Neuronal stem cell (in vitro differentiated cells): ENCODE measurements around the gene ADGRF1.
A peak's percentile ranks its signal among the peaks of the same experiment; 100 is the strongest.

Experiments
- DNase-seq: peaks from one replicate; pipeline ENCODE4 v3.0.0-alpha.2; 2013; ENCODE audit warnings: low spot score
- H2AFZ ChIP-seq: one replicate; pipeline ENCODE4 v1.6.1; 2013; ENCODE audit warnings: mild to moderate bottlenecking, low read length, inconsistent platforms
- H2AK5ac ChIP-seq: 2 replicates; pipeline ENCODE4 v1.6.1; 2013; ENCODE audit warnings: low read depth, mild to moderate bottlenecking, inconsistent platforms, low read length, moderate library complexity, mixed read lengths
- H2BK120ac ChIP-seq: 2 replicates; pipeline ENCODE4 v1.6.1; 2013; ENCODE audit warnings: low read depth, mild to moderate bottlenecking, inconsistent platforms, low read length, moderate library complexity, mixed read lengths
- H2BK12ac ChIP-seq: one replicate; pipeline ENCODE4 v1.6.1; 2013; ENCODE audit warnings: low read length, inconsistent platforms
- H2BK15ac ChIP-seq: 2 replicates; pipeline ENCODE4 v1.6.1; 2013; ENCODE audit warnings: mild to moderate bottlenecking, low read length, inconsistent platforms, mixed read lengths
- H2BK5ac ChIP-seq: one replicate; pipeline ENCODE4 v1.6.1; 2013; ENCODE audit warnings: inconsistent platforms, mild to moderate bottlenecking, low read length, moderate library complexity
- H3K14ac ChIP-seq: one replicate; pipeline ENCODE4 v1.6.1; 2013; ENCODE audit warnings: low read length, inconsistent platforms
- H3K18ac ChIP-seq: 2 replicates; pipeline ENCODE4 v1.6.1; 2013; ENCODE audit warnings: low read length, inconsistent platforms
- H3K23ac ChIP-seq: 2 replicates; pipeline ENCODE4 v1.6.1; 2013; ENCODE audit warnings: low read depth, mild to moderate bottlenecking, mixed read lengths, low read length, inconsistent platforms; ENCODE audit not compliant: poor library complexity
- H3K27ac ChIP-seq: replicated peaks from 3 replicates; pipeline ENCODE4 v1.5.1; 2013; ENCODE audit warnings: low read length, inconsistent platforms
- H3K27me3 ChIP-seq, 3 experiments: 2 replicates each; pipeline ENCODE4 v1.6.1; 2013; ENCODE audit warnings: low read length in 3 of 3, mild to moderate bottlenecking in 2 of 3, inconsistent platforms in 1 of 3, low read depth in 1 of 3, mixed read lengths in 1 of 3, moderate library complexity in 1 of 3; ENCODE audit not compliant: control insufficient read depth in 3 of 3, insufficient read depth in 3 of 3
- H3K36me3 ChIP-seq, 2 donors: replicated peaks in 1 of 2; 2 replicates each; pipeline ENCODE4 v1.6.1; 2013; ENCODE audit warnings: low read length in 2 of 2; ENCODE audit not compliant: control insufficient read depth in 2 of 2, insufficient read depth in 2 of 2
- H3K4ac ChIP-seq: 2 replicates; pipeline ENCODE4 v1.6.1; 2013; ENCODE audit warnings: inconsistent platforms, mild to moderate bottlenecking, low read length, moderate library complexity
- H3K4me1 ChIP-seq, 2 donors: 1 replicate in 1 of 2; 2 replicates in 1 of 2; pipeline ENCODE4 v1.6.1; 2013; ENCODE audit warnings: low read length in 2 of 2, low read depth in 1 of 2; ENCODE audit not compliant: control insufficient read depth in 2 of 2, insufficient read depth in 1 of 2
- H3K4me2 ChIP-seq: one replicate; pipeline ENCODE4 v1.6.1; 2013; ENCODE audit warnings: mild to moderate bottlenecking, low read length, inconsistent platforms; ENCODE audit not compliant: insufficient read depth, poor library complexity, severe bottlenecking
- H3K4me3 ChIP-seq, 2 donors: 2 replicates each; pipeline ENCODE4 v1.5.1; 2013; ENCODE audit warnings: low read length in 2 of 2, mild to moderate bottlenecking in 2 of 2, inconsistent platforms in 1 of 2, moderate library complexity in 1 of 2
- H3K79me1 ChIP-seq: one replicate; pipeline ENCODE4 v1.6.1; 2013; ENCODE audit warnings: low read depth, mild to moderate bottlenecking, inconsistent platforms, low read length, moderate library complexity
- H3K9ac ChIP-seq: one replicate; pipeline ENCODE4 v1.6.1; 2013; ENCODE audit warnings: mild to moderate bottlenecking, low read depth, low read length, inconsistent platforms; ENCODE audit not compliant: poor library complexity
- H3K9me3 ChIP-seq, 2 donors: replicated peaks in 1 of 2; 2 replicates each; pipeline versions ENCODE3 to v1.6.1; 2013; ENCODE audit warnings: low read length in 2 of 2, mild to moderate bottlenecking in 2 of 2, inconsistent platforms in 1 of 2, low read depth in 1 of 2, mixed read lengths in 1 of 2, moderate library complexity in 1 of 2; ENCODE audit not compliant: control insufficient read depth in 2 of 2, insufficient read depth in 1 of 2
- H4K8ac ChIP-seq: one replicate; pipeline ENCODE4 v1.6.1; 2013; ENCODE audit warnings: low read depth, mild to moderate bottlenecking, inconsistent platforms, low read length, moderate library complexity
- H4K91ac ChIP-seq: one replicate; pipeline ENCODE4 v1.6.1; 2013; ENCODE audit warnings: low read length, low read depth, mild to moderate bottlenecking, inconsistent platforms; ENCODE audit not compliant: poor library complexity
- WGBS, 2 donors: extraction: QIAGEN DNeasy Blood & Tissue Kit; methylation state at CpG; one replicate each; pipeline ENCODE4 v1.1.7; 2013; ENCODE audit warnings: missing lambda C conversion rate in 2 of 2, mixed read lengths in 1 of 2; ENCODE audit not compliant: insufficient read length in 2 of 2, insufficient replicate concordance in 1 of 2; ENCODE audit errors: extremely low coverage in 2 of 2; 5-methylcytosine and 5-hydroxymethylcytosine counted together

ADGRF1 gene

GRCh38 chr6:47061309-47062300 is 19.5 kb upstream of the ADGRF1 start:
- Histone ChIP-seq H3K27ac (no peak overlapping the region), H3K23ac (no peak overlapping the region), H2BK120ac (no peak overlapping the region), H2AFZ (peak overlapping the region; percentile 27), H3K4me1 (no peaks in the 10 kb centered on the region), H3K9ac (no peak overlapping the region), H2BK12ac (no peak overlapping the region), H3K4me2 (no peak overlapping the region), H3K14ac (no peak overlapping the region), H3K36me3 (no peaks in the 10 kb centered on the region), H2BK15ac (no peak overlapping the region), H3K4ac (no peak overlapping the region), H3K79me1 (no peaks in the 10 kb centered on the region), H2AK5ac (no peak overlapping the region), H2BK5ac (no peak overlapping the region), H3K18ac (no peak overlapping the region), H4K91ac (no peak overlapping the region), H3K27me3 (no peaks in the 10 kb centered on the region), H3K4me3 (no peak overlapping the region), H4K8ac (no peak overlapping the region), H3K9me3 (no peaks in the 10 kb centered on the region)
- no CpG with 5 or more reads among the region's 5 CpGs for WGBS, 2 donors
- DNase-seq: no peak

DNA sequence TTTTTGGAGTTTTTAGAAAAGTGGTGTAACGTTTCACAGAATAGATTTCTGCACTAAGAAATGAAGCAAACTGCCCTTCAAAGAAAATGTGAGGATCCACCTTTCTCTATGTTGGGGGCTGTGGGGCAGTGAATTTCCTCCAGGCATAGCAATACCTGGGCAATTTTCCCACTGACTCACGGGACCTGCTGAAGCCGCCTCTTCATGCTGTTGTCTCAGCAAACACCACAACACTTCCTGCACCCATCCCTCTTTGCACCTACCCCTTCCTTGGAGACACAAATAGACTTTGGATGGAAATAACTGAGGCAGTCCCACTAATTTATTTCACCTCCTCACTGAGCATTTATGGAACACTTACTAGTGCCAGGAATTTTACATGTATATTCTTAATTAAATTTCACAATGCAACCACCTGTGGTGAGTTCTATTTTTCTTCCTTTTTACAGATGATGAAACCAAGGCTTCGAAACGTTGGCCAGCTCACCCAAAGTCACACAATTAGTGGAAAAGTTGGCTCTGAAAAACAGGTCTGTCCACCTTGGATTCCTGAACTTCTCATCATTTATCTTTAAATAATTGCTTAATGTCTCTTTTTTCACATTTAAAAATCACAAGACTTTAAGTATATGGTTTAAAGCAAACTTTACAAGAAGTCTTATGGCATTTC is 17.2 kb upstream of the ADGRF1 start:
- H2AFZ ChIP-seq: no peak overlapping the region
- H3K9ac ChIP-seq: no peak overlapping the region
- no peak overlapping the region for H2BK120ac ChIP-seq
- H3K36me3 ChIP-seq: no peaks in the 10 kb centered on the region
- no peak overlapping the region for H2BK12ac ChIP-seq
- no peak overlapping the region for H3K14ac ChIP-seq
- no peak overlapping the region for H4K8ac ChIP-seq
- H3K4me1 ChIP-seq: no peaks in the 10 kb centered on the region
- H3K18ac ChIP-seq: no peak overlapping the region
- no peak overlapping the region for H3K4ac ChIP-seq
- no peak overlapping the region for H3K4me2 ChIP-seq
- H4K91ac ChIP-seq: no peak overlapping the region
- no peak overlapping the region for H3K4me3 ChIP-seq
- no peak overlapping the region for H3K23ac ChIP-seq
- no peak overlapping the region for H2AK5ac ChIP-seq
- H3K79me1 ChIP-seq: no peaks in the 10 kb centered on the region
- H2BK15ac ChIP-seq: no peak overlapping the region
- no peak overlapping the region for H3K27ac ChIP-seq
- H2BK5ac ChIP-seq: no peak overlapping the region
- H3K9me3 ChIP-seq: no peaks in the 10 kb centered on the region
- no CpG with 5 or more reads among the region's 5 CpGs for WGBS, 2 donors
- H3K27me3 ChIP-seq: no peaks in the 10 kb centered on the region
- no peak for DNase-seq

GRCh38 chr6:47057830-47058540 is 15.9 kb upstream of the ADGRF1 start:
- H3K9me3 ChIP-seq: no peaks in the 10 kb centered on the region
- H3K27me3 ChIP-seq: no peaks in the 10 kb centered on the region
- no peak overlapping the region for H3K27ac ChIP-seq
- no CpG with 5 or more reads among the region's 1 CpG for WGBS, 2 donors
- no peak overlapping the region for H2AK5ac ChIP-seq
- H3K79me1 ChIP-seq: no peaks in the 10 kb centered on the region
- H2BK5ac ChIP-seq: no peak overlapping the region
- H4K8ac ChIP-seq: no peak overlapping the region
- no peak for DNase-seq
- no peaks in the 10 kb centered on the region for H3K36me3 ChIP-seq
- H2BK12ac ChIP-seq: no peak overlapping the region
- H3K4me3 ChIP-seq: no peak overlapping the region
- H2AFZ ChIP-seq: no peak overlapping the region
- no peak overlapping the region for H3K4ac ChIP-seq
- no peak overlapping the region for H4K91ac ChIP-seq
- H3K14ac ChIP-seq: no peak overlapping the region
- H3K18ac ChIP-seq: no peak overlapping the region
- no peak overlapping the region for H3K23ac ChIP-seq
- no peak overlapping the region for H3K4me2 ChIP-seq
- H2BK120ac ChIP-seq: no peak overlapping the region
- H2BK15ac ChIP-seq: no peak overlapping the region
- no peaks in the 10 kb centered on the region for H3K4me1 ChIP-seq
- H3K9ac ChIP-seq: no peak overlapping the region

- WGBS, 2 donors: no CpG with 5 or more reads among the region's 2 CpGs
- H3K14ac ChIP-seq: no peak overlapping the region
Measured at GRCh38 chr6:47056832-47057231, 14.7 kb upstream of the ADGRF1 start.

More at GRCh38 chr6:47056832-47057231, 14.7 kb upstream of the ADGRF1 start:
- no peak overlapping the region for H2BK12ac ChIP-seq
- no peak overlapping the region for H3K27ac ChIP-seq
- H3K9ac ChIP-seq: no peak overlapping the region
- no peak overlapping the region for H4K91ac ChIP-seq
- no peak for DNase-seq
- no peak overlapping the region for H3K23ac ChIP-seq
- no peaks in the 10 kb centered on the region for H3K79me1 ChIP-seq
- no peak overlapping the region for H4K8ac ChIP-seq
- no peaks in the 10 kb centered on the region for H3K4me1 ChIP-seq
- no peak overlapping the region for H2BK5ac ChIP-seq
- no peak overlapping the region for H3K4me3 ChIP-seq
- no peak overlapping the region for H2AK5ac ChIP-seq
- no peak overlapping the region for H2BK15ac ChIP-seq
- no peak overlapping the region for H3K18ac ChIP-seq
- no peak overlapping the region for H2AFZ ChIP-seq
- H3K36me3 ChIP-seq: no peaks in the 10 kb centered on the region
- no peak overlapping the region for H3K4me2 ChIP-seq
- no peak overlapping the region for H2BK120ac ChIP-seq
- no peaks in the 10 kb centered on the region for H3K27me3 ChIP-seq
- H3K4ac ChIP-seq: no peak overlapping the region
- H3K9me3 ChIP-seq: no peaks in the 10 kb centered on the region
